ENCODE measurements around the gene ERMN.
"Not testable (repeated sequence)": the region's sequence is repeated elsewhere in the genome, so short reads cannot be mapped to it uniquely, and the experiment has no call there.

Gene ERMN

DNA sequence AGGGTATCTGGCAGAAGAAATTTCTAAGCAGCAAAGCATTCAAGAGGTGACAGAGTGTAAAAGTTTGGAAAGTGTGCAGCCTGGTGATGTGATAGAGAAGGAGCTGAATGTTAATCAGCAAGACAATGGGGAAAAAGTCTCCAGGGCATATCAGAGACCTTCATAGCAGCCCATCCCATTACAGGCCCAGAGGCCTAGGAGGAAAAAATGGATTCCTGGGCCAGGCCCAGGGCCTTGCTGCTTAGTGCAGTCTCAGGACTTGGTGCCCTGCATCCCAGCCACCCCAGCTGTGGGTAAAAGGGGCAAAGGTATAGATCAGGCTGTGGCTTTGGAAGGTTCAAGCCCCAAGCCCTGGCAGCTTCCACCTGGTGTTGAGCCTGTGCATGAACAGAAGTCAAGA, 35.9 kb upstream of the ERMN start:
- in situ Hi-C loops (cut with MboI; ENCODE audit: low sequenced_read_pairs, unreplicated experiment), result no loop called here
- TF ChIP-seq, protein P1, sequence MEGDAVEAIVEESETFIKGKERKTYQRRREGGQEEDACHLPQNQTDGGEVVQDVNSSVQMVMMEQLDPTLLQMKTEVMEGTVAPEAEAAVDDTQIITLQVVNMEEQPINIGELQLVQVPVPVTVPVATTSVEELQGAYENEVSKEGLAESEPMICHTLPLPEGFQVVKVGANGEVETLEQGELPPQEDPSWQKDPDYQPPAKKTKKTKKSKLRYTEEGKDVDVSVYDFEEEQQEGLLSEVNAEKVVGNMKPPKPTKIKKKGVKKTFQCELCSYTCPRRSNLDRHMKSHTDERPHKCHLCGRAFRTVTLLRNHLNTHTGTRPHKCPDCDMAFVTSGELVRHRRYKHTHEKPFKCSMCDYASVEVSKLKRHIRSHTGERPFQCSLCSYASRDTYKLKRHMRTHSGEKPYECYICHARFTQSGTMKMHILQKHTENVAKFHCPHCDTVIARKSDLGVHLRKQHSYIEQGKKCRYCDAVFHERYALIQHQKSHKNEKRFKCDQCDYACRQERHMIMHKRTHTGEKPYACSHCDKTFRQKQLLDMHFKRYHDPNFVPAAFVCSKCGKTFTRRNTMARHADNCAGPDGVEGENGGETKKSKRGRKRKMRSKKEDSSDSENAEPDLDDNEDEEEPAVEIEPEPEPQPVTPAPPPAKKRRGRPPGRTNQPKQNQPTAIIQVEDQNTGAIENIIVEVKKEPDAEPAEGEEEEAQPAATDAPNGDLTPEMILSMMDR (IDR thresholded peaks at IDR 0.05; ENCODE audit: borderline replicate concordance, control extremely low read depth, extremely low read depth, insufficient read depth, missing control alignments), result no peak
- DNase-seq (ENCODE audit: low spot score), result no peak

DNA sequence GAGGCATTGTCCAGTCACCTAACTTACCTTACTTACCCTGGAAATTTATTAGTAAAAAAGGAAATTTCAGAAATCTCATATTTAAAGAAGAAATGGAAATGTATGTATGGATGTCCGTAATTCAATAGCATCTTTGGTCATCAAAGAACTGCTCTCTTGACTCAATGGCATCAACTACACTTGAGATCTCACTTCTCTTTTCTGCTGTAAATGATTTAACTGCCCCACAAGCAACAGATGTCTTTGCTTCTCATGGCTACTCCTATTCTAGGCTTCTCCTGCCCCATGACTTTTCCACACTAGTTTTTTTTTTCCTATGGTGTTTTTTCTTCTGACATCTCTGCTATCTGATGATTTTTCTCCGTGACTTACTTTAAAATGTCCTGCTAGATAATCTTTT, 34.0 kb upstream of the ERMN start:
- no peak for DNase-seq (ENCODE audit: low spot score)
- TF ChIP-seq, protein P1 (IDR thresholded peaks at IDR 0.05; ENCODE audit: borderline replicate concordance, control extremely low read depth, extremely low read depth, insufficient read depth, missing control alignments), result no peak

DNA sequence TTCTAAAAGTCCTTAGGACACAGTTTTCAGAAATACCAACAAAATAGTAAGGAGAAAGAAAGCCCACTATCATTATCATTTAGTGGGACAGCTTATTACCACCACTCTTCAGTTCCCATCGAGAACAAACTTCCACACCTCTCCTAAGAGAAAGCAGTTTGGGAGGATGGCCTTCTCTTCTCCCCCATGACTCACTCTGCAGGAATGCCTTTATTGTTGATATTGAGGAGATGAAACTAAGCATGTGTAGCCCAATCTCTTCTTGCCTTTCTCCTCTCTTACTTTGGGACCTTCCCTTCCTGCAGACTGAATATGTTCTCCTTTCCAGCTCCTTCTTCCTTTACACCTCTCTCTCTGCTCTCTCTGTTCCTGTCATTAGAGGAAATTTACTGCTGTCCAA, 30.0 kb upstream of the ERMN start:
- in situ Hi-C loops (cut with MboI; ENCODE audit: low sequenced_read_pairs, unreplicated experiment), result no loop called here
- DNase-seq (ENCODE audit: low spot score), result no peak
- TF ChIP-seq, protein P1 (IDR thresholded peaks at IDR 0.05; ENCODE audit: borderline replicate concordance, control extremely low read depth, extremely low read depth, insufficient read depth, missing control alignments), result no peak

More for the DNA sequence above, 34.0 kb upstream of the ERMN start:
- in situ Hi-C loops (cut with MboI; ENCODE audit: low sequenced_read_pairs, unreplicated experiment), result no loop called here

DNA sequence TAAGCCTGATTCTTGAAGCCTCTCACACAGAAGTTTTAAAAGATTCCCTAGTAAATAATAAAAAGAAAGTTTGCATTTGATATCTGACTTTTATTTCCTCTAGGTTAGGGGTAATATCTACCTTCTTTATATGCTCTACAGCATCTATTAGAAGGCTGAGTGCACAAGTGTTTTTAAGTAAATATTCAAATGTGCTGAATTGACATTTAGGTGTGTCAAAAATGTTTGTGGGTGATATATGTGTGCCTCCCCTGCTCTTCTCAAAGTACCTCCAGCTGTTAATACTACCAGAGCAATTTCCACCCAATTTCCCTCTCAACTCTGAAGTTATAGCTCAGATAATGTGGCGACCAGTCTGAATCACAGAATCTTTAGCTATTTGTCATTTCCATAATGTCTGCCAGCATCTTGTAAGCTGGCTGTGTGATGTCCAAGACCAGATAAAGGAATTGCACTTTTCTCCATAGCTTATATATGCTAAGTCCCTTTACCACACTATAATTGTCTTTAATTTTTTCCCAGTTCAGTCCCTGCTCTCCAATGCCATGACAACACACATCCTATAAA, 24.4 kb upstream of the ERMN start:
- in situ Hi-C loops (cut with MboI; ENCODE audit: low sequenced_read_pairs, unreplicated experiment), result no loop called here
- DNase-seq (ENCODE audit: low spot score), result no peak
- TF ChIP-seq, protein P1 (IDR thresholded peaks at IDR 0.05; ENCODE audit: borderline replicate concordance, control extremely low read depth, extremely low read depth, insufficient read depth, missing control alignments), result no peak

DNA sequence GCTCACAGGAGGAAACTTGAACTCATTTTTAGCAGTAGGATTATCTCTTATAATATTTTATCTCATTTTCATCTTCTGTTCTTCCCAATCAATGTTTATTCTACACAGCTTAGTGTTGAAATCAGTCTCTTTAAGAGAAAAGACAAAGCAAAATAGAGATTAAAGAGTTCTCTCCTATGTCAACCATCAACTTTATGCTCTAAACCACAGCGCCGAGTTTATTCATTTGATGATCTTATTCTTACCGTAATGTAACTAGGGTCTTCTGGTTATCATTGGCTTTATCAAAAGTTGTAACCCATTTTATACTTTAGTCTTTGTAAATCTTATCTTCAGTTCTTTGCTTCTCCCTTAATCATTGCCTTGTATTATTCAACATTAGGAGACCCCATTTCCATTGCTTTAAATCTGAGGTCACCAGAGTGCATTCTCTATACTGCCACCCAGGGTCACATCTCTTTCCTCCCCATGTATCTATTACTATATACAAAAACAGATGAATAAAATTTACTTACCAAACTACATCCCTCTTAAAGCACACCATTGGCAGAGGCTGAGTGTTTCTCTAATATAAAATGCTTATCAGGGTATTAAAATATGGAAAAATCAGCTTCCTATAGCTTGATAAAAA, 22.8 kb upstream of the ERMN start:
- no peak for DNase-seq (ENCODE audit: low spot score)
- in situ Hi-C loops (cut with MboI; ENCODE audit: low sequenced_read_pairs, unreplicated experiment), result no loop called here
- TF ChIP-seq, protein P1 (IDR thresholded peaks at IDR 0.05; ENCODE audit: borderline replicate concordance, control extremely low read depth, extremely low read depth, insufficient read depth, missing control alignments), result no peak

DNA sequence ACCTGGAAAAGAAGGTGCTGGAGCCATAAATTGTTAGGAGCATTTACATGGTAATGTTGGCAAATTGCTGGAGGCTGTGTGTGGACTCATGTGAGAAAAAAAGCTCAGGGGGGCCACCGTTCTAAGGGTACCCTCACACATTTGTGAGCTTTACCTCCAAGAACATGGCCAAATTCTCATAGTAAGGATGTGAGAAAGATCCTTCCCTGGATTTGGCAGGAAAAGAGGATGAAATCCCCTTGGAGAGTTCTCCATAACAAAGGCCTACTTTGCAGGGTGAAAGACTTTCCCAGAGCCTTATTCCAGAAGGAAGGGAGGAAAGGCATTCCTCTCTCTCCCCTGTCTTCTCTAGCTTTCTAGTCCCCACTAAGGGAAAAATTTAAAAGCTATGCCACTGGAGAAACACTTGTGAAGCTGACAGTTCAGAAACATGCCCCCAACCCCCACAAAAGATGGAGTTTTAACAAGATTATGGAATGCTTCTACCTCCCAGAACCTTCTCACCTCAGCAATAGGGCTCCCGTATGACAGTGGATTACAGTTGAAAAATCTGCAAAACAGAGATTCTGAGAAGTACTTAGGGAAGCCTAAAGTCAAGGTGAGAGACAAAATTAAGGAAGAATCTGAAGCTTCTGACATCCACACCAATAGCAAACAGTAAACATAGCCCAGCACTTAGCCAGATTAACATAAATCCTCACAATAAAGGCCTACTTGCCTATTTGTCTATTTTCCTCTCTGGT, 20.2 kb upstream of the ERMN start:
- DNase-seq (ENCODE audit: low spot score), result no peak
- TF ChIP-seq, protein P1 (IDR thresholded peaks at IDR 0.05; ENCODE audit: borderline replicate concordance, control extremely low read depth, extremely low read depth, insufficient read depth, missing control alignments), result no peak
- in situ Hi-C loops (cut with MboI; ENCODE audit: low sequenced_read_pairs, unreplicated experiment), result no loop called here

DNA sequence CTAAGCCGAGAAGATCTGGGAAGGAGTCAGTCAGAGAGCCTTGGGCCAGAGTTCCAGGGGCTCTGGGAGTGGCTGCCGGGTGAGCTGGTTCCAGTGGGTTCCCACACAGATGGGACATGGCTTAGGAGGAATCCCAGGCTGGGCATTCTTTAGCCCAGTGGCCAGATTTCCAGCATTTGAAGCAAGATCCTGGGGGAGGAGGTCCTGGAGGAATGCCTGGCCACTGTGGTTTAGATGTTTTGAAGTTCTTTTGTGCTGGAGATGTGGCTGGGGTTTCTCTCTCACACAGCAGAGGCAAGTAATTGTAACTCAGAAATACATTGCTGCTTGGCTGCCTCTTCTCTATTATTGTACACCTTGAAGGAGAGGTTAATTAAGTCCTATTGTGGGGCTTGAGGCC, 15.8 kb upstream of the ERMN start:
- DNase-seq (ENCODE audit: low spot score); in situ Hi-C loops (cut with MboI; ENCODE audit: low sequenced_read_pairs, unreplicated experiment): not testable (repeated sequence)

Data from GM13976 (cell line).